Stimulated activated CD4-positive, alpha-beta T cell treated with anti-CD3 and anti-CD28 coated beads, Interleukin-2, amount 100 ng/mL, for 48 hours (primary cell): ENCODE results near the gene SENP1.

ENCODE experiments used
- DNase-seq, 2 donors: peaks; one replicate each; pipeline ENCODE4 v3.0.0-alpha.2; 2020

The SENP1 gene

DNA sequence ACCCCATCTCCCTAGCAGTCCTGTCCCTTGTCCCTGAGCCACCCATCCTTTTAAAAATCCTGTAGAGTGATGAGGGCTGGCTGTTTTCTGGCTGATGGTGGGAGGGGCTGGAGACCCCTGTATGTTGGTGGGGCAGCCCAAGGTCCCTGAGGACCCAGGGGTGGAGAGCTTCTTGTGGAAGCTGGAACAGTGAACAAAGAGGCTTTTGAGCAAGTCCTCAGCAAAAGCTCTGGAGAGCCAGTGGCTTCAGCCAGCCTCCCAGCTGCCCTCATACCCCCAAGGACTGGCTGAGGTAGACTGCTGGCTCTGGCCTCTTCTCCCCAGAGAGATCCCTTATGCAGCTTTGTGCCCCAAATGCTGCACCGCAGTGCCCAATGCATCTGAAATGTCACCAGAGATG lies 72.4 kb downstream of the SENP1 start:
- no peak for DNase-seq

DNA sequence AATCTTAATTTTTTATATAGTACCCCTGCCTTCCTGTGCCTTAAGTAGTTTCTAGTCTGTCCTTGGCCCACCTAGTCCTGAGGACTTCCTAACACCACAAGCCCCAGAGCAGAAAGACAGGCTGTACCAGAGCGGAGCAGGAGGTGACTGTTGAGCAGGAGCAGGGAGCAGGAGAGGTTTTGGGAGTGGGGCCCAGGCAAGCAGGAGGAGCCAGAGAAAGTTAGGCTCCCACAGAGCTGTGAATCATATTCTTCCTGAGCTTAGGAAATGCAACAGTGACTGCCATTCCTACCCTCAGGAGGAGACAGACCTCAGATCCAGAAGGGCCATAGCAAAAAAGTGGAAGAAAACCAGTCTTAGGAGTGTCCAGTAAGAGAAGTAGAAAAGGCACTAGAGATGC lies 73.3 kb downstream of the SENP1 start:
- DNase-seq, result no peak

DNA sequence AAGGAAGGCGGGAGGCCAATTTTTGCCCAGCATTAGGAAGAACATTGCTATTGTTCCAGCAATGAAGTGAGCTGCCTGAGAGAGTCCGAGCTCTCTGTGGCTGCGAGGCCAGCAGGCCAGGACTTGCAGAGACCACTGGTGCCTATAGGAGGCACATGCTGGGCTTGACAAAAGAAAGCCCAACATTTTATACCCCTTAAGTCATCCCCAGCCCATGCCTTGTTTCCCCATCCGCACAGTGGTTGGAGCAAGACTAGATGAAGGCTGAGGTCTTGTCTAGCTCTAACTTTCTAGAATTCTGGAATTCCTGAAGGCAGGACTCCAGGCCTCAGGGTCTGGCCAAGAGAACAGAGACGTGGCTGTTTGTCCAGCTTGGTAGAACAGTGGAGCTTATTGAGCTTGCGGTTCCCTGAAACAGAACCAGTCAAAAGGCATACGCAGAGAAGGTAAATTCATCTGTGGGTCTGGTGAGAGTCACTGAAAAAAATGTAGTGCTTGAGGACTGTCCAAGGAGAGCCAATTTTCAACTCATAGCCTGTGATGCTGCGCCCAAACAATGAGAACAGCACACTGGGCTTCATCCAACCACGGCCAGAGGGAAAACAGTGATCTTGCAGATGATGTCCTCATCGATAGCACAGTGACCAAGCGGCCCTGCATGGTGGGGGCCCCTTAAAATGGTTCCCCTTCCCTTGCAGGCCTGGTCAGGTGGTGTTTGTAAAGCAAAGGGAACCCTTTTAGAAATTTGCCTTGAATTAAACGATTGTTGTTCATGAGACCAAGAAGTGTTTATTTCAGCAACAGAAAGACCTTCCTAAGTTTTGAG lies 74.5 kb downstream of the SENP1 start:
- no peak for DNase-seq

DNA sequence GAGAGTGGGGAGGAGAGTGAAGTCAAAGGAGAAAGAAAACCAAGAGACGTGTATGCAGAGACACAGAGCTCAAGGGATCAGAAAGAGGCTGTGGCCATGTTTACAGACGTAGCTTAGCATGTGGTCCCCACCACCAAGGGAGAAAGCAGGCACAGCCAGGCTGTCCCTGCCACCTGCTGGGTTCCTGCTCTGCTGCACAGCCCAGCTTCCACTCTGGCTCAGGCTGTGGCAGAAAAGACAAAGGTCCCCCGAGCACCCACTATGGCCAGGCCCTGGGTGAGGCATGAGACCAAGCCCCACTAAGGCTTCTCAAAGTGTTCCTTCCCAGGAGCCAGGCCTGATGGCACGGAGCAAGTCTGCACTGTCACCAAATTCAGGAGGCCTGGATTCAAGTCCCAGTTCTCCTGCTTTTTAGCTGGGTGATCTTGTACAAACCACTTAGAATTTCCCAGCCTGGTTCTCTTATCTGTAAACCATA lies 75.7 kb downstream of the SENP1 start:
- DNase-seq, result no peak

DNA sequence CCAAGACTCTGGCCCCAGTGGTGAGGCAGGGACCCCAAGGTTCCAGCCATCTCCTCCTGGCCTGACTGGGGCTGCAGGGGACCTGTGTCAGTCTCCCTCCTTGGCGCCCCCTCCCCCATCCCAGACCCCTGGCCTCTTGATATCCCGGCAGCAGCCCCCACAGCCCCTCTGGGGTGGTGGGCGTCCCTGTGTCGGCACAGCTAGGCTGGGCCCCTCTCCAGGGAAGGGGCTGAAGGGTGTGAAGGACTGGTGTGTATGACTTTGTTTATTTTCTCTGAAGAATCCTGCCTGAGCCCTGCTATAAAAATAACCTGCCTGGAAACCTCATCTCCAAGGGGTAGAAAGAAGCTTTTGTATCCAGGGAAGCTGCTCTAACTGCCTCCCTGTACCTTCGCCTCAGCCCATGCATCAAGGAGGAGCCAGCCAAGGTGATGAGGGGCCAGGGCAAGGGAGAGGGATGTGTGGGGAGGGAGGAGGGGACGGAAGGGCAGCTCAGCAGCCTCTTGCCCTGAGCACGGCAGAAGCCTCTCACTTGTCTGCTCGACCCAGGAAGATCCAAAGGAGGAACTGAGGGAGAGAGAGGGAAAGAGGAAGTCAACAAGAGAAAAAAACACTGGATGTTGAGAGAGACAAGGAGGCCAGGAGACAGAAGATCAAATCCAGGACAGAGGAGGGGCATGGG lies 76.2 kb downstream of the SENP1 start:
- DNase-seq, result no peak

DNA sequence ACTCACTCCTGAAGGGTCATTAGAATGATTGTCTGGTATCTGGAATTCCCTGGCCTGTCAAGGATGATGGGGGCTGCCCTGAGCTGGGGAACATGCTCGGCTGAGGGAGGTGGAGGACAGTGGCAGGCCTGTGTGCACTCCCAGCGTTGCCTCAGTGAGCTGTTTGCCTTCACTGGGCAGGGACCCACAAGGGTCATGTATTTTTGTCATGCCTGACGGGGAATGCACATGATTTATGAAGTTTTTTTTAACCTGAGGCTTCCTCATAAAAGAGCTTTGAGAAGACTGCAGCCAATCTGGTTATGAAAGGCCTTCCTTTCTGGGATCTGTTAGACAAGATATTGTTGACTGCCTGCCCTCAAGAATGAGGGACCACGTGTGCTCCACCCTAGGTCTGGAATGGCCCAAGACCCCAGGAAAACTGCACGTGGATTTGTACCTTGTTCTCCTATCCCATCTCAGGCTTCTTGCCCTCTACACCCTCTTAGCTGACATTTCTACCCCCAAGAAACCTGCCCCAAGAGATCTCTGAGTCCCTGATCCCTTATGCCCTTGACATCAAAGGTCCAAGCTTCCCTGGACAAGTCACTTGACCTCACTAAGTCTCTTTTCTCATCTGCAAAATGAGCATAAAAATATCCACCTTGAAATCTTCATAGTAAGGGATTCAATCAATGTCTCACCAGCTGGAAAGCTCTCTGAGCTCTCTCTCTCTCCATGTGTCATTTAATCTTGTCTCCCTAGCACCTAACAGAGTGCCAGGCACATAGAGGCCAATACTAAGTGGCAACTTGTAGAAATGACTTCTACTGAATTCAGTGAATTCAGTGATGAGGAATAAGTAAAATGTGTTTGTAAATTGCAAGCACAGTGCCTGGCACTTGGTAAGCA lies 77.1 kb downstream of the SENP1 start:
- DNase-seq, result no peak

DNA sequence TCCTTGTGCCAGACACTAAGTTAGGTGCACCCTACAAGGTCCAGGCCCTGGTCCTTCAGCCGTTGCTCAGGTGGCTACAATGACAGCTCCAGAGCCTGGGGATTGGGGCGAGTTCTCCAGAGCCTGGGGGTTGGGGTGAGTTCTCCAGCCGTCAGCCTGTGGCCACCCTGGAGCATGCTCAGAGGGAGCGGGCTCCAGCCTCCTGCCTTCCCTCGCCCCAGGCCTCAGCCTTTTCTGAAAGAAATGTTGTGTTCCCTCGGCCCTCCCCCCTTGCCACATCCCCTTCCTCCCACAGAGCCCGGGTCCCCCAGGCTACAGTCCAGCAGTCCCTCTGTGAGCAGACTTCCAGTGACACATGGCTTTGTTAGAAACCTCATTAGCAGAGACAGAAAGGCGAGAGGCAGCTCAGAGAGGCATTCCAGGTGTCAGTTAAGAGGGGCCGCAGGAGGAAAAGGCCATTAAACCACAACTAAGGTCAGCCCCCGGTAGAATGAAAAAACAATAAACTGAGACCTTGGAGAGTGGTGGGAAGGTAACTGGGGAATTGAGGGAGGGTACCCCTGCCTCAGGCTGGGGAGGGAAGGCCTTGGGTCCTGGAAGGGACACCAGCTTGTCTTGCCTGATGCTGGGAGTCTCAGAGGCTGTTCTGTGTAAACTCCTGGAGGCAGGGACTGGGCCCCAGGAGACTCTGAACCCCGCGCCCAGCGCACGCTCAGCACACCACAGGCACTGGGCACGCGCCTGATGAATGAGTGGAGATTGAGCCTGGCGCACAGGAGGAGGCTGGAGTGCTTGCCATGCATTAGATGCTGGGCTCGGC lies 78.5 kb downstream of the SENP1 start:
- DNase-seq, result no peak

DNA sequence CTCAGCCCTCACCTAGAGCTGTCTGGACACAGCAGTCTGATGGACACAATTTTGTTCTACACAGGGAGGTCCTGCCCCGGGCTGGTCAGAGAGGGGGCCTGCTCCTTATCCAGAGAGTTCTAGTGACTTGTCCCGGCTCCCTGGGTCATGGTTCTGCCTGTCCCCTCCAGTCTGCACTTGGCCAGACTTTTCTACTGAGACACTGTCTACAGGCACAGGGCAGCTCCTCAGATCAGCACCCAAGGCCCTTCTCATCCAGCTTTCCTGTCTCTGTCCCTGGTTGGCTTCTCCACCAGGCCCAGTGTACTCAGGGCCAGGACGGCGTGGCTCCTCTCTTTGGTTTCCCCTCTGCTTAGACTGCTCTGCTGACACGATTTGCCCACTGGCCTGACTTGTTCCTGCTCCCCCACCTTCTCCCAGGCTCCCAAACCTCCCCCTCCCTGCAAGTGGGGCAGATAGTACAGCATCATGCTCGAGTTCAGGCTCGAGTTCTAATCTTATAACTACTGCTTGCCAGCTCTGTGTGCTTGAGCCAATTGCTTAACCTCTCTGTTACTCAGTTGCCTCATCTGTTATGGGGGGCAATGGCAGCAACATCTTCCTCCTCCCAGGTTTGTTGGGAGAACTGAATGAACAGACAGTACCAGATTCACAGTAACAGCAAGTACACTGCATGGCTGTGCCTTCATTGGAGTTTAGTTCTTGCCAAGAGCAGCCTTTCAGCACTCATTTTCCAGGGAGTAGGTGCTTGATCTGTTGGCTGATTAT lies 79.6 kb downstream of the SENP1 start:
- DNase-seq, result no peak

DNA sequence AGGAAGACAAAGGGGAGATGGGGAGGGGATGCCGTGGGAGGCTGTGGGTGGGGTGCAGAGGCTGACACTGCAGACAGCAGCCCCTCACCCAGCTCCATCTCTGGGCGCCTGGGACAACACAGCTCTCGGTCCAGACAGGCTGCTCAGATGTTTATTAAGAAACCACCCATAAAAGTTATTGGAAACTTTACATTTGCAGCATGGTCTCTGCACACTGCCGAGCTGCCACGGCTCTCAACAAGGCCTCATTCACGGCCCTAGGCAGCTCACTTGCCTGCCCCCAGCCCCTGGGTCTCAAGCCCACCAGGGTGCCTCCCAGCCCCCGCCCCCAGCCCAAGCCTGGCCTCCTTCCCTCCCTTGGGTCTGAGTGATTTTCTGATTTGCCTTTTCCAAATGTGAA lies 80.6 kb downstream of the SENP1 start:
- DNase-seq, result no peak

DNA sequence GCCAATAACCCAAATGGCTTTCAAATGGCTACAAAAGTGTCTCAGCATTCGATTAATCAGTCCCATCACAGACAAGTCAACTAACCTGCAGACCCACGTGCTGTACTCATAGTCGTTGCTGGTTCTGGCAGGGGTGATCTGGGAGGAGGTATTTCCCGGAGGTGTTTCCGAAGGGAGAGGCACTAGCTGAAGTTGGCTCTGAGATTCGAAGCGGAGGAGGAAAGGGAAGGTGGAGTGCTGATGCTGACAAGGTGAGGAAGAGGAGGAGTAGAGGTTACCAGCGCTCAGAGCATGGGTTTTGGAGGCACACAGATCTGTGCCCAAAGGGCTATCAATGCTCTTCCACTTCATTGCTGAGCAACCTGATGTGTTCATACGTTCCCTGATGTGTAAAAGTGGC lies 81.1 kb downstream of the SENP1 start:
- DNase-seq, result no peak

DNA sequence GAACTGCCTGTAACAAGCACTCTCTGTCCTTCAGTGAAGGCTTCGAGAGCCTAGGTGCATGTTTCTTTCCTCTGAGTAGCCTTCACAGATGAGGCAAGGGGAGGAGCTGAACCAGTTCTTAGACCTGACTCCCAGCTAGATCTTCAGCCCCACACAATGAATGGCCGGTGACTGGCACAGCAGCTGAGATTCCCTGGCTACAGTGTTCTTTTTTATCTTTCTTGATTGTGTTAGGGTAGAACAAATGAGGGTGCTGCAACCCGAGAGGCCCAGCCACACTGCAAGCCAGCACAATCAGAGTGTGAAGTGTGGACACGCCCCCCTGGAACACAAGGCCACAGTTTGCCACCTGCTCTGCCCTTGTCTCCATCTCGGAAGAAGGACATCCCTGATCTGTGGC lies 82.5 kb downstream of the SENP1 start:
- no peak for DNase-seq

DNA sequence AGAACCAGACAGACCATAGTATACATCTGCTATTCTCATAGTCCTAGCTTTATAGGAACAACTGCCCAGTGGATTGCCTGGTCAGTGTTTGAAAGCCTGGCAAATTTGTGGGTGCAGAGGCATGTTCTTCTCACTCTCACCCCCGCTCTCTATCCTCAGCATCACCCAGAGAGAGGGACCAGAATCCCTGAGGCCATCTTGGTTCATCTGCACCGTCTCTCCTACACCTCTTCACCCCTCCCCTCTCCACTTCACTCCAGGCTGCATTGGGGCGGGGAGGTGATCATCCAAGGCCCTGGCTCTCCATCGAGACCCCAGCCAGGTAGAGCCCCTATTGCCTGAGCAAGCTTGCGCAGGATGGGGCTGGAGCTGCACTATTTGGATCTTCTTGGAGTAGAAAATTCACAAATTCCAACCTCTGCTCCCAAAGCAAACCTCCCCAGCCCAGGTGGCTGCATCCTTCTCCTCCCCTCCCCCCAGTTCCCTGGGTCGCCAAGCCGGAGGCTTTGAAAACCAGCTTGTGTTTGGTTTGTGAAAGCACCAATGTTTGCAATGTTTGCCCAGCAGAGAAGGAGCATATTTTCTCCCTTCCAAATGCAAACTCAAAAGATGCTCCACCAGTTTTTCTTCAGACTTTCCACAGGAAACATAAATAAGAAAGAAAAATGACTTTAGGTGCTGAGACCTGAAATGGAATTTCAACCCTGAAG lies 83.0 kb downstream of the SENP1 start:
- no peak for DNase-seq

DNA sequence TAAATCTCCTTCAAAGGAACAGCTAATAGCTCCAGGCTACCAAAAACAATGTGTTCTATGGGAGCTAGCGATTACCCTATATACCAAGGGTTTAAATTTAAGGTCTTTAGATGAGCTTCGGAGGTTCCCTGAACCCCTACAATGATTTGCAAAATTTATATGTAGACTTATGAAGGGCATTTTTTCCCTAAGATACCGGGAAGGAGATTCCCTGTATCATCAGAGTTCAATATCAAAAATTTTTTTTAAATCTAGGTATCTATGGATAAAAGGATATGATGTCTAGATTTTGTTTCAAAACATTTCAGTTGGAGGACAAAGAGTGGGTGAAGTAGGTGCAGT lies 83.7 kb downstream of the SENP1 start:
- no peak for DNase-seq

DNA sequence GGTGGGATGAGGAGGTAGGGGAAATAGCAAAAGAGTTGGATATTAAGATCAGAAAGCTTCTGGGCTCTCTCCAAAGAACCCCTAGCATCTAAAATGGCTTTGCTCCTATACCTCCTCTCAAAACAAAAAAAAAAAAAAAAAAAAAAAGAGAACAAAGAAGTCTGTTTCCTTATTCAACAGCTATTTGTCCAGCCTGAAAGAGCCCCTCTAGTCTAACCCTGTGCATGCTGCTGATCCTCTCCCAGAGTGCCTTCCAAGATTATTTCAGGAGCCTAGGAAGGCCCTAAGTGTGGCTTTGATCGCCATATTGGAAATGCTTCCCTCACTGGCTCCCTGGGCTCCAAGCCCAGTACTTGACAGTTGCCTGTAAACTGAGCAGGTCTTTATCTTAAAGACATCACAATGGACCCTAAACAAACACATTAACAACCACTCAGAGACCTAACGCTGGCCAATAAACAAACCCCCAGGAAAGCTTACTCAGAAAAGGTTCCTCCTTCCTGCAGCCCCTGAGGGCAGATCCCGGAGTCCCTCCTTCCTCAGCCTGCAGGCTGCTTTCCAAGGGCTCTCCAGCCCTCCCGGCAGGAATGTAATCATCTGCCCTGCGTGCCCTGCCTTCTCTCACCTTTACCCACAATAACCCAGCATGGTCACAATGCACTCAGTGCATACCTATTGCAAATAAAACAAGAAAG lies 84.2 kb downstream of the SENP1 start:
- no peak for DNase-seq

DNA sequence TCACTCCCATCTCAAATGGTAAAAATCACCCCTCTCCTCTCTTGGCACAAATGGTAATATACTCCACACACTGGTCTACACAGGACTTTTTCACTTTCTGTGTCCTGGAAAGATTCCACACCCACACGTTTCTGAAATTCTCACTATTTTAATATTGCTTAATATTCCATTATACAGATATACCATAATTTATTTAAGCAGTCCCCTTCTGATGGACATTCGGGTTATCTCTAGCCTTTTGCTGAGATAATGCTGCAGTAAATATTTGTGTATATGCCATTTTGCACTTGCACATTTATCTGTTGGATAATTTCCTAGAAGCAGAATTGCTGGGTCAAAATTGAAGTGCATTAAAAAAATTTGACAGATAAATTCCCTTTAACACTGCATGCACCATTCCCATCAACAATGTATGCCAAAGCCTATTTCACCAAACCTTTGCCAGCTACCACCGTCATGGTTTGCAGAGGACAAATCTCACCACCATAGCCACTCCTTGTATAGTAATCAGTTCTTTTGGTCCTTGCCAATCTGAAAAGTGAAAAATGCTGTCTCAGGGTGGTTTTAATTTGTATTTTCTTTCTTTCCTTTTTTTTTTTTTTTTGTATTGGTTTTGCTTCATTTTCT lies 86.1 kb downstream of the SENP1 start:
- DNase-seq, result no peak

DNA sequence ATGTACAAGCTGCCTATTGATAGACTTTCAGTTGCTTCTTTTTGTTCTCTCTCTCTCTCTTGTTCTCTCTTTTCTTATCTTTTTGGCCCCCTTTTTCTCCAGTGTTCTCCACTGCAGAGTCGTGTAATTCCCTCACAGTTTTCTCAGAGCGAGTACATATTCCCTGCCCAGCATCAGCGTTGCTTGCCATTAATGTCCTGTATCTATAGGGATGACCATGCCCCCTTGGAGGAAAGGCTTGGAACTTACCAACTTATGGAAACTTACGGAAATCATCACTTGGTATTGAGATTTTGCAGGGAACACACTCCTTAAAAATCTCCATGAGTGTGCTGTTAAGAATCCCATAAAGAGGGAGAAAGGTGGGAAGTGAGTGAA lies 87.3 kb downstream of the SENP1 start:
- no peak for DNase-seq

DNA sequence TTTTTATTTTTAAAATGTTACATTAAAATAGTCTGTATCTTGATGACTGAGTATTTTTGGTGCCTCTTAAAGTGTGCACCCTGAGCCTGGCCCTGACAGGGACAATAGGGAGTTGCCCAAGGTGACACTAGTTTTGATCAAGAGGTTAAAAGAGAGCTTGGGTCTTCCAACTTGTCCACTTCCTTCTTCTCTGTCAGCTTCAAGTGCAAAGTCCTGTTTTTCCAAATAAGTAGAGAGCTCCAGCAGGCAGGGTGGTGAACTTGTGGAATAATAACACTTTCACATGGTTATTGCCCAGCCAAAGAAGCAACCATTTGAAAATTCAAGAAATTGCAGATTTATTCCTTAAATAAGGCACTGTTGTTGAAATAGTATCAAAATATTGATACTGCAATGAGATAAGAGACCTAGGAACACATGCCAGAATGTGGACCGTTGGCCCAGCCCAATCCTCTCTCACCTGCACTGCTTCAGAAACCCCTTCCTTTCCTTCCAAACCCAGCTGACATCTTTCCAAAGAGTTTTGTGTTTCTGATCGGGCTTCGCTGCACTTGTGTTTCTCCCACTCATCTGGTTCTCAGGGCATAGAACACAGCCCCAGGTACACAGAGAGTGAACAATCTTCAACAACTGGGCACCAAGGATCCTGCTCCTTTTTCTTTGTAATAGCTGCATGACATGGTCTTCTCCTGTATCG lies 87.8 kb downstream of the SENP1 start:
- DNase-seq, result no peak

DNA sequence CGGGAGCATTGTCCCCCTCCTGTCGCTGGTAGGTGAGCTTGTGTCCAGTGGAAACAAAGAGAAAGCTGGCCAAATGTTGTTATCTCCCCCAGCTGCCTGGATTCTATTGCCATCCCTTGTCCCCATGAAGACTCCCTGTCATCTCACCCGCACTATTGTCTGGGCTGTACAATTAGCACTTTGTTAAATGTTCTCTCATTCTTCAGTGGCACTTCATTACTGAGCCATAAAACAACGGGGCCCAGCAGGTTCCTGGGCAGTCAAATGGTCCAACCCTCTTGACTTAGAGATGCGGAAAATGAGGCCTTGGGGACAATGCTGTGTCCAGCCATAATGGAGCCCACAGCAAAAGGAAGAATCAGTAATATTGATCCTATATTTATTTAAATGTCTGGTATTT lies 88.4 kb downstream of the SENP1 start:
- no peak for DNase-seq

DNA sequence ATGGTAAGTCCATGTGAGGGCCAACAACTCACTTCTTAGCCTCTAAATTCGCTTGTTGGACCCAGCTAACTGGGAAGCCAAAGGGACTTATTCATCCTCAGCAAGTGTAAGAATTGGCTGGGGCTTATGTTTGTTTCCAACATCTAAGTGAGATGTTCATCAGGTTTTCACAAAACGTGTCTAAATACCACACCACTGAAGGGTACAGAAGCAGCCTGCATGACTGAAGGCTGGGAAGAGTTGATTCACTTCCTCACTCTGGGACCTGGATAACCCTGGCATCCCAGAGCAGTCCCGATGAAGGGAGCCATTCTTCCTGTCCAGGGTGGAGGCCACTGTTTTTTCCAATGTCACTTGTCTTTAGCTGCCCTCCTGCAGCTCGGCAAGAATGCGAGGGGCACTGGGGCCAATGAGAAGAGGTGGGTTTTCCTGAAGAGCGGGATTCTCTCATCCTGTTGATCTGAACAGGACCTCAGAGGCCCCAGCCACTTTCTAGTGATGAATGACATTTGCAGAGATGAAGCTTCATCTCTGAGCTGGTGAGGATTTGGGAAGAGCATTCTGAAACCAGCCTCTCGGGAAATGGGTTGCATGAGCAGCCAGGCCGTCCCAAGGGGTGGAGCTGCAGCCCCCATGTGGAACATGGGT lies 89.4 kb downstream of the SENP1 start:
- DNase-seq, result no peak
